SK-N-SH (cell line): ENCODE data around the gene QSOX2. TPM values are rescaled to one million over a fixed set of nuclear protein-coding genes. Genes with fewer than 3 reads are reported as not detected.

Experiments used
- CTCF ChIA-PET: fragments of 300-600, 350-600 bp; formaldehyde crosslinking; extraction: SDS; loops from one replicate; lab custom pipeline; 2021; lab: Yijun Ruan, JAX
- POLR2A ChIA-PET: fragments of 350-600 bp; sonication (Branson Sonifier 250); formaldehyde crosslinking; extraction: SDS; loops from one replicate; lab custom pipeline; 2020; ENCODE audit warnings: antibody characterized with exemption, inconsistent platforms; lab: Yijun Ruan, JAX
- DNase-seq: peaks from one replicate; pipeline ENCODE4 v3.0.0; 2012
- H2AFZ ChIP-seq: fragments of 200-600 bp; sonication (generic); 2 replicates; pipeline ENCODE4 v1.8.1; 2016; ENCODE audit warnings: antibody characterized with exemption, mild to moderate bottlenecking, low read depth
- H3F3A ChIP-seq: fragments of 200-600 bp; sonication (generic); replicated peaks from 2 replicates; pipeline ENCODE3; 2016; ENCODE audit warnings: antibody characterized with exemption, mild to moderate bottlenecking; ENCODE audit not compliant: insufficient read depth
- H3K27ac ChIP-seq, 2 experiments: fragments of 200-500 bp in 1 of 2; fragments of 200-600 bp in 1 of 2; sonication (Bioruptor generic) in 1 of 2; sonication (generic), shearing (Covaris generic) in 1 of 2; 2 replicates each; pipeline versions ENCODE4 v1.5.1 to v1.6.1; 2014 to 2016; ENCODE audit warnings: low read depth in 2 of 2, inconsistent platforms in 1 of 2, low read length in 1 of 2, mild to moderate bottlenecking in 1 of 2, mixed read lengths in 1 of 2
- H3K27me3 ChIP-seq: fragments of 200-600 bp; sonication (generic), shearing (Covaris generic); 2 replicates; pipeline ENCODE4 v1.6.1; 2016; ENCODE audit warnings: mixed run types; ENCODE audit not compliant: insufficient read depth
- H3K36me3 ChIP-seq, 2 experiments: fragments of 200-500 bp in 1 of 2; fragments of 200-600 bp in 1 of 2; sonication (Bioruptor generic) in 1 of 2; sonication (generic) in 1 of 2; replicated peaks in 1 of 2; 2 replicates each; pipeline versions ENCODE3 to v1.5.1; 2014 to 2016; ENCODE audit warnings: low read length in 1 of 2, mild to moderate bottlenecking in 1 of 2; ENCODE audit not compliant: insufficient read depth in 2 of 2, control insufficient read depth in 1 of 2
- H3K4me1 ChIP-seq, 2 experiments: fragments of 200-500 bp in 1 of 2; fragments of 200-600 bp in 1 of 2; sonication (Bioruptor generic) in 1 of 2; sonication (generic), shearing (Covaris generic) in 1 of 2; 2 replicates each; pipeline versions ENCODE4 v1.5.1 to v1.6.1; 2014 to 2016; ENCODE audit warnings: low read depth in 1 of 2, low read length in 1 of 2, mixed run types in 1 of 2; ENCODE audit not compliant: insufficient read depth in 2 of 2, control insufficient read depth in 1 of 2
- H3K4me2 ChIP-seq: fragments of 200-600 bp; sonication (generic), shearing (Covaris generic); 2 replicates; pipeline ENCODE4 v1.6.1; 2017; ENCODE audit warnings: mixed run types
- H3K4me3 ChIP-seq, 2 experiments: fragments of 200-500 bp in 1 of 2; fragments of 200-600 bp in 1 of 2; sonication (Bioruptor generic) in 1 of 2; sonication (generic), shearing (Covaris generic) in 1 of 2; 2 replicates each; pipeline versions ENCODE4 v1.5.1 to v1.8.1; 2014 to 2016; ENCODE audit warnings: low read depth in 2 of 2, inconsistent platforms in 1 of 2, low read length in 1 of 2, mild to moderate bottlenecking in 1 of 2, mixed read lengths in 1 of 2, moderate library complexity in 1 of 2
- H3K79me2 ChIP-seq: fragments of 200-600 bp; sonication (generic); 2 replicates; pipeline ENCODE4 v1.8.1; 2017; ENCODE audit warnings: mild to moderate bottlenecking; ENCODE audit not compliant: insufficient read depth
- H3K9ac ChIP-seq: fragments of 200-600 bp; sonication (generic); 2 replicates; pipeline ENCODE4 v1.6.1; 2017; ENCODE audit warnings: mixed run types
- H3K9me2 ChIP-seq: fragments of 200-600 bp; sonication (generic); 2 replicates; pipeline ENCODE4 v1.6.1; 2017; ENCODE audit warnings: mixed run types
- H3K9me3 ChIP-seq: fragments of 200-600 bp; sonication (generic); 2 replicates; pipeline ENCODE4 v1.6.1; 2017; ENCODE audit warnings: mixed run types, mild to moderate bottlenecking, moderate library complexity
- H4K20me1 ChIP-seq: fragments of 200-600 bp; sonication (generic); 2 replicates; pipeline ENCODE4 v1.6.1; 2017; ENCODE audit warnings: mild to moderate bottlenecking, mixed run types; ENCODE audit not compliant: insufficient read depth
- CHD2 ChIP-seq: fragments of 150-350 bp; IDR thresholded peaks from 2 replicates; pipeline ENCODE4 v1.6.1; 2018; ENCODE audit warnings: low read length; ENCODE audit not compliant: partially characterized antibody
- ELF1 ChIP-seq: IDR thresholded peaks from 2 replicates; pipeline ENCODE4 v1.4.0; 2012
- EP300 ChIP-seq, 2 experiments: IDR thresholded peaks; 2 replicates each; pipeline versions ENCODE4 v1.4.0 to v1.6.1; 2012; ENCODE audit warnings: borderline replicate concordance in 1 of 2, low read depth in 1 of 2, low read length in 1 of 2
- FOXJ3 ChIP-seq: sonication (generic); formaldehyde crosslinking; IDR thresholded peaks from 2 replicates; pipeline ENCODE4 v1.5.1; 2020; ENCODE audit warnings: mild to moderate bottlenecking, missing genetic modification reagents
- FOXM1 ChIP-seq: IDR thresholded peaks from 2 replicates; pipeline ENCODE4 v1.4.0; 2012; ENCODE audit warnings: low read depth, mild to moderate bottlenecking
- MXI1 ChIP-seq: IDR thresholded peaks from 2 replicates; pipeline ENCODE4 v1.6.1; 2012; ENCODE audit warnings: mild to moderate bottlenecking, low read depth, low read length, improper control_type of control experiment
- NRF1 ChIP-seq: IDR thresholded peaks from 2 replicates; pipeline ENCODE4 v1.6.1; 2012; ENCODE audit warnings: low read depth, mild to moderate bottlenecking, low read length
- RCOR1 ChIP-seq: fragments of 150-350 bp; IDR thresholded peaks from 2 replicates; pipeline ENCODE4 v1.6.1; 2017; ENCODE audit warnings: antibody characterized with exemption, low read length
- RFX5 ChIP-seq: IDR thresholded peaks from 2 replicates; pipeline ENCODE4 v1.6.1; 2012; ENCODE audit warnings: mild to moderate bottlenecking, improper control_type of control experiment, low read length
- SIN3A ChIP-seq: IDR thresholded peaks from 2 replicates; pipeline ENCODE4 v1.6.1; 2012; ENCODE audit warnings: low read depth, mild to moderate bottlenecking, low read length, moderate library complexity, borderline replicate concordance
- YY1 ChIP-seq: IDR thresholded peaks from 2 replicates; pipeline ENCODE4 v1.4.0; 2012; ENCODE audit warnings: low read depth, mild to moderate bottlenecking
- WGBS: methylation state at CpG from one replicate; pipeline ENCODE4 v1.1.6; 2017; ENCODE audit warnings: low lambda C conversion rate; 5-methylcytosine and 5-hydroxymethylcytosine counted together
- polyA plus RNA-seq, 3 experiments: library from polyadenylated mRNA; depleted of rRNA; stranded (reverse); fragments of >200 nt; gene quantifications; 2 replicates each; pipeline ENCODE4 v1.2.3, GENCODE V29; 2012
- TF ChIP-seq, protein P1 (sequence below): IDR thresholded peaks from 2 replicates; pipeline ENCODE4; 2012
- TF ChIP-seq, protein P2 (sequence below): fragments of 150-350 bp; IDR thresholded peaks from 2 replicates; pipeline ENCODE4 v1.6.1; 2016; ENCODE audit warnings: mild to moderate bottlenecking, low read depth, low read length

Gene QSOX2
- polyA plus RNA-seq, 1 of the 3 experiments (the other 2 are of a cell fraction): 26.6 TPM

DNA sequence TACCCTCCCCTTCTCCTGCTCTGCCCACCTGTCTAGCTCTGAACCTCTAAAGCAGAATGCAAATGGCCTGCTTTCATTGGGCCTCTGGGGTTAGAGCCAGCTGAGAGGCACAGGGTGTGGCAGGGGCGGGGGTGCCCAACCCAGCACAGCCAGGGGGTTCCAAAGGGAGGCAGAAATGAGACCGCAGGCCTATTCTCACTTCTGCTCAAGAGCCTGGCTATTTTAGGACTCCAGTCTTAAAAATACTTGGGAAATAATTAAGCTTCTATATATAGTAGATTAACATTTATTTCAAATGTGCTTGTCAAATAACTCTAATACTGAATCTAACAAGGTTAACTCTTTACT is 5.7 kb downstream of the QSOX2 start:
- no peaks in the 10 kb centered on the region for H3K9me2 ChIP-seq
- H3K27ac ChIP-seq: no peak overlapping the region
- no peak overlapping the region for H3K4me2 ChIP-seq
- H2AFZ ChIP-seq: no peak overlapping the region
- no peak for DNase-seq
- POLR2A ChIA-PET: no interaction called here
- WGBS: 100% methylated on average over 2 of the region's 2 CpGs
- TF ChIP-seq, protein P1, sequence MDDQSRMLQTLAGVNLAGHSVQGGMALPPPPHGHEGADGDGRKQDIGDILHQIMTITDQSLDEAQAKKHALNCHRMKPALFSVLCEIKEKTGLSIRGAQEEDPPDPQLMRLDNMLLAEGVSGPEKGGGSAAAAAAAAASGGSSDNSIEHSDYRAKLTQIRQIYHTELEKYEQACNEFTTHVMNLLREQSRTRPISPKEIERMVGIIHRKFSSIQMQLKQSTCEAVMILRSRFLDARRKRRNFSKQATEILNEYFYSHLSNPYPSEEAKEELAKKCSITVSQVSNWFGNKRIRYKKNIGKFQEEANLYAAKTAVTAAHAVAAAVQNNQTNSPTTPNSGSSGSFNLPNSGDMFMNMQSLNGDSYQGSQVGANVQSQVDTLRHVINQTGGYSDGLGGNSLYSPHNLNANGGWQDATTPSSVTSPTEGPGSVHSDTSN: no peak
- no peak for TF ChIP-seq RCOR1
- TF ChIP-seq RFX5: no peak
- TF ChIP-seq CHD2: no peak
- no peak for TF ChIP-seq ELF1
- no peak for TF ChIP-seq EP300 (IDR thresholded peaks at IDR 0.05; ENCODE audit: borderline replicate concordance in 1 of 2, low read depth in 1 of 2, low read length in 1 of 2)
- no peak for TF ChIP-seq NRF1
- no peak for TF ChIP-seq SIN3A
- H3K79me2 ChIP-seq: peaks cover 41% of the 10 kb centered on the region
- peaks cover 70% of the 10 kb centered on the region for H4K20me1 ChIP-seq
- peaks cover 8 to 12% of the 10 kb centered on the region in 2 experiments; a peak in 3 of 4 replicates for H3K4me1 ChIP-seq
- H3K4me3 ChIP-seq: no peak overlapping the region
- H3K36me3 ChIP-seq: peaks cover 0 to 22% of the 10 kb centered on the region in 2 experiments
- no peaks in the 10 kb centered on the region for H3K27me3 ChIP-seq
- H3F3A ChIP-seq: peaks cover 4% of the 10 kb centered on the region
- CTCF ChIA-PET: interaction anchor here (1.0 to 5.0 kb wide), 3 partner anchors 13 to 69 kb away, joined by 3 to 35 read pairs (median 9); no protein-coding TSS in a partner anchor
- no peak overlapping the region for H3K9ac ChIP-seq
- no peaks in the 10 kb centered on the region for H3K9me3 ChIP-seq

DNA sequence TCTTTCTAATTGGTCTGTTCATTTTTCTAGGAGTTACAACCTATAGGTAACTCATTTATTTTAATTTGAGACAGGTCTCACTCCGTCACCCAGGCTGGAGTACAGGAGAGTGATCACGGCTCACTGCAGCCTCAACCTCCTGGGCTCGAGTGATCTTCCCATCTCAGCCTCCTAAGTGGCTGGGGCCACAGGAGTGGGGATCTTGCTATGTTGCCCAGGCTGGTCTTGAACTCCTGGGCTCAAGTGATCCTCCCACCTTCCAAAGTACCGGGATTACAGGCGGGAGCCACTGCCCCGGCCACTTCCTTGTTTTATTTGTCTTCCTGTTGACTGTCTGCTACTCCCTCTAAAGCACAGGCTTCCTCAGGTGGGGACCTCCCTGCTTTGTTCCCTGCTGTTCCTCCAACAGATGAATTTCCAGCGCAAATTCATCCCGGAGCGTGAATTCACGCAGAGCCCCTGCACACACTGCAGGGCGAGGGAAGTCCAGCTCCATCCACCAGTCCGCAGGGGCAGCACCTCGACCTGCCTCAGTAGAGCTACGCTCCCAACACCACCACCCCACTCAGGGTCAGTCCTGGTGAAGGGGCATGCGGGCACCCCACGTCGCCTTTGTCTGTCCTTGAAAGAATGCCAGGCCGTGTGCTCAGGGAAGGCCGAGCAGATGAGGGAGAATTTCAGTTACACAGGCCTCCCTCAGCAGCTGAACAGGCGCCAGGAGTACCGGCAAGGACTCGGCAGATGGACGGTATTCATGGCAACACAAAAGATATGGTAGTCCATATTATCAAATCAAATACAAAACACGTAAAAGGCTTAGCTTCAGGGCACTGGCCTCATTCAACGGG is 6.3 kb downstream of the QSOX2 start:
- Histone ChIP-seq H3K9ac (no peak overlapping the region), H2AFZ (no peak overlapping the region), H3K4me2 (no peak overlapping the region), H3K79me2 (peaks cover 35% of the 10 kb centered on the region), H3F3A (no peaks in the 10 kb centered on the region), H3K9me2 (no peaks in the 10 kb centered on the region), H3K27ac (no peak overlapping the region), H3K4me3 (no peak overlapping the region), H3K27me3 (no peaks in the 10 kb centered on the region), H4K20me1 (peaks cover 67% of the 10 kb centered on the region), H3K4me1 (peaks cover 4 to 6% of the 10 kb centered on the region in 2 experiments; a peak in 3 of 4 replicates), H3K36me3 (peaks cover 0 to 24% of the 10 kb centered on the region in 2 experiments), H3K9me3 (no peaks in the 10 kb centered on the region)
- CTCF ChIA-PET: interaction anchor here (0.6 to 5.0 kb wide), 5 partner anchors 13 to 69 kb away, joined by 3 to 35 read pairs (median 7); partner anchors contain the start of gene LHX3
- 96% methylated on average over 17 of the region's 25 CpGs for WGBS
- POLR2A ChIA-PET: no interaction called here
- TF ChIP-seq MXI1 (no peak), EP300 (IDR thresholded peaks at IDR 0.05; ENCODE audit: borderline replicate concordance in 1 of 2, low read depth in 1 of 2, low read length in 1 of 2) (no peak), YY1 (no peak), FOXJ3 (CRISPR knock-in tag) (no peak), ELF1 (no peak), CHD2 (no peak), RCOR1 (no peak), NRF1 (no peak), FOXM1 (no peak), SIN3A (no peak)
- TF ChIP-seq, protein P2, sequence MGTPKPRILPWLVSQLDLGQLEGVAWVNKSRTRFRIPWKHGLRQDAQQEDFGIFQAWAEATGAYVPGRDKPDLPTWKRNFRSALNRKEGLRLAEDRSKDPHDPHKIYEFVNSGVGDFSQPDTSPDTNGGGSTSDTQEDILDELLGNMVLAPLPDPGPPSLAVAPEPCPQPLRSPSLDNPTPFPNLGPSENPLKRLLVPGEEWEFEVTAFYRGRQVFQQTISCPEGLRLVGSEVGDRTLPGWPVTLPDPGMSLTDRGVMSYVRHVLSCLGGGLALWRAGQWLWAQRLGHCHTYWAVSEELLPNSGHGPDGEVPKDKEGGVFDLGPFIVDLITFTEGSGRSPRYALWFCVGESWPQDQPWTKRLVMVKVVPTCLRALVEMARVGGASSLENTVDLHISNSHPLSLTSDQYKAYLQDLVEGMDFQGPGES: no peak
- TF ChIP-seq, protein P1: no peak
- no peak for DNase-seq
